Stimulated activated CD4-positive, alpha-beta T cell treated with anti-CD3 and anti-CD28 coated beads, Interleukin-15, amount 100 ng/mL, for 1 hour (primary cell): ENCODE results near the gene SLC50A1.

Experiments used
- DNase-seq, 2 donors: peaks; one replicate each; pipeline ENCODE4 v3.0.0-alpha.2; 2020; ENCODE audit warnings: low read depth in 1 of 2, low spot score in 1 of 2

Gene SLC50A1

GRCh38 chr1:155169541-155169940, 33.9 kb downstream of the SLC50A1 start:
- DNase-seq, result no peak

DNA sequence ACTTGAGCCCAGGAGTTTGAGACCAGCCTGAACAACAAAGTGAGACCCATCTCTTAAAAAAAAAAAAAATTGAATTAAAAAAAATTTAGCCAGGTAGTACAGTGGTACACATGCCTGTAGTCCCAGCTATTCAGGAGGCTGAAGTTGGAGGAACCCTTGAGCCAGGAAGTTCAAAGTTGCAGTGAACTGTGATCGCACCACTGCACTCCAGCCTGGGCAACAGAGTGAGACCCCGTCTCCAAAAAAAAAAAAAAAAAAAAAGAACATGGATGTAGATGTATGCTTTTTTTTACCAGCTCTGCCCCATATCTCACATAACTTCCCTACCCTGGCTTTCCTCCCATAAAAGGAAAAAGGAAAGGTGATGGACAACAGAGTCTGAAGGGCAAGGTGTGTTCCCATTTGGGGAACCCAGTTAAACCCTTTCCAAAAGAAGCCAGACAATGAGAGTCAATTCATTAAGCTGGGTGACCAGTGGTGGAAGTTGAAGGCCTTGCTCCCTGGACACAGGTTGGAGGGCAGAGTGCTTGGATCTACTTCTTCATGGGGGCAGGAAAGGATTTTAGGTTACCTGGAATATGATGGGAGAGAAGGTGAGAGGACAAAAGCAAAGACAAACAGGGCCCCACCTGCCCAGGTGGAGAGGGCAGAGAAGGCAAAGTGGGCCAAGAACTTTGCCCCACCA, 34.6 kb downstream of the SLC50A1 start:
- DNase-seq, result no peak

DNA sequence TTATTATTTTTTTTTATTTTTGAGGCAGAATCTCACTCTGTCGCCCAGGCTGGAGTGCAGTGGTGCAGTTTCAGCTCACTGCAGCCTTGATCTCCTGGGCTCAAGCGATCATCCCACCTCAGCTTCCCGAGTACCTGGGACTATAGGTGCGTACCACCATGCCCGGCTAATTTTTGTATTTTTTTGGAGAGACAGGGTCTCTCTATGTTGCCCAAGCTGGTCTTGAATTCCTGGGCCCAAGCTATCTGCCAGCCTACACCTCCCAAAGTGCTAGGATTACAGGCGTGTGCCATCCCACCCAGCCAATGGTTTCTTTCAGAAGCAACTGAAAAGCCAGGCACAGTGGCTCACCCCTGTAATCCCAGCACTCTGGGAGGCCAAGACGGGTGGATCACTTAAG, 35.2 kb downstream of the SLC50A1 start:
- DNase-seq, result no peak

- DNase-seq, result no peak
Observed at GRCh38 chr1:155171836-155172731, 36.4 kb downstream of the SLC50A1 start.

DNA sequence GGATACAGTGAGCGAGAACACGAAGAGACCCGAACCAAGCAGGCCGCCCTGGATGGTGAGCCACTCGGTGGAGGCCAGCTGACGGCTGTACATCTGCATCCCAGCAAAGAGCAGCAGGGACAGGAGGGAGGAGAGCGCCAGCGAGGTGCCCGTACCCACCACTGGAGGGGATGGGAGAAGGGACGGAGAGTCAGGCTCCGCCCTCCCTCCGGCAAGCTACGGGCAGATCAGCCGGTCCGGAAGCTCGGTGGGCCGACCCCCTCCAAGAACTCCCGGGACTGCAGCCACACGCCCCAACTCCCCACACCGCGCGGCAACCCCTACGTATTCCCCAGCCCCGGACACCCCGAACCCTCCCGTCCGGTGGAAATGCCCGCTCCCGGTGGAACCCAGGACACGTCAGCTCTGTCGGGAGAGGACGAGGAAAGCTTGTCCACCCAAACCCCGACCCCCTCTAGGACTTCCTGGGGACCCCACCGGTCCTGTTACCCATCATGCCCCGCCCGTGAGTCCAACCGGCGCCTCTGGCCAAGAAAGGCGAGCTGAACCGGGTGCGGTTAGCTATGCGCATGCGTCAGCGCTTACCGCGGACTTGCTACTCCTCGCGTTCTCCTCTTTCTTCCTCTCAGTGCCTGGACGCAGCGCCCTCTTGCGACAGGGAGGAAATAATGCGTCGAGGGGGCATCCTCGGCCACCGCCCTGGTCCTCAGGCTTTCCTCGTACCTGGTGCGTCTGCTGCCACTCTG, 37.3 kb downstream of the SLC50A1 start, which contains the start of gene KRTCAP2:
TSS of gene KRTCAP2 (minus strand) at position 573 of the 746 bp plus-strand sequence. CDS start at position 493, 80 bp downstream.
- DNase-seq, result peak; percentile 89

DNA sequence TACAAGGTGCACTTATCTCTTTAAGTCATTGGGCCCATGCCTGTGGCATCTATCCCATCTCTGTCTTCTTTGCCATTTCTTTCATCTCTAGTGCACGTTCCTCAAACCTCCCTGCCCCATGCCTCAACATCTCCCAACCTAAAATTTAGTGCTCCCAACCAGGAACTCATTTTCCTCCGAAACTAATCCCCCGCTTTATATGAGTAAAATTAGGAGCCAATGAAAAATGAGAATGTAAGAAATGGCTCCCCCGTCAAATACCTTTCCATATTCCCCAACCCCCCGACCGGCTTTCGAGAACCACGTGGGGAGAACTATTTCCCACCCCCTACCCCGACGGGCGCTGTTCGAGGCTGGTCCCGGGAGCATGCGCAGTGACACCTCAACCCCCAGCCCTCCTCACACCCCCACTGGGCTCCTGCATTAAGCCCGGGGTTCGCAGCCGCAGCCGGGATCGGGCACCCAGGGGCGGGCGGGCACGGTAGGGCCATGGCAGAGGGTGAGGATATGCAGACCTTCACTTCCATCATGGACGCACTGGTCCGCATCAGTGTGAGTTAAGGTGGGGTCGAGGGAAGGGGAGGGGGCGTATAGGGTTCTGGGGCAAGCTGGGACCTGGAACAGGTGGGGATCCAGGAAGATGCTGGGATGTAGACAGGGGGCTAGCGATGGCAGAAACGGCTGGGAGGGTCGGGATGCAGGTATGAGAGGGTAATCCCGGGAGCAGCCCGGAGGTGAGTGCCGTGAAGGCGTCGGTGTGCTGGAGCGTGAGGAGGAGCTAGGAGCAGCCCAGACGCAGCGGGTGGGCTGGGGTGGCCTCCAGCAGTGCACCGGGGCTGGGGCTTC, 38.0 kb downstream of the SLC50A1 start, which contains the start of gene TRIM46:
TSS of gene TRIM46 (plus strand) at position 372 of the 846 bp plus-strand sequence. CDS start at position 490, 118 bp downstream.
- peak in 1 of 2 donors; percentile 57 for DNase-seq

DNA sequence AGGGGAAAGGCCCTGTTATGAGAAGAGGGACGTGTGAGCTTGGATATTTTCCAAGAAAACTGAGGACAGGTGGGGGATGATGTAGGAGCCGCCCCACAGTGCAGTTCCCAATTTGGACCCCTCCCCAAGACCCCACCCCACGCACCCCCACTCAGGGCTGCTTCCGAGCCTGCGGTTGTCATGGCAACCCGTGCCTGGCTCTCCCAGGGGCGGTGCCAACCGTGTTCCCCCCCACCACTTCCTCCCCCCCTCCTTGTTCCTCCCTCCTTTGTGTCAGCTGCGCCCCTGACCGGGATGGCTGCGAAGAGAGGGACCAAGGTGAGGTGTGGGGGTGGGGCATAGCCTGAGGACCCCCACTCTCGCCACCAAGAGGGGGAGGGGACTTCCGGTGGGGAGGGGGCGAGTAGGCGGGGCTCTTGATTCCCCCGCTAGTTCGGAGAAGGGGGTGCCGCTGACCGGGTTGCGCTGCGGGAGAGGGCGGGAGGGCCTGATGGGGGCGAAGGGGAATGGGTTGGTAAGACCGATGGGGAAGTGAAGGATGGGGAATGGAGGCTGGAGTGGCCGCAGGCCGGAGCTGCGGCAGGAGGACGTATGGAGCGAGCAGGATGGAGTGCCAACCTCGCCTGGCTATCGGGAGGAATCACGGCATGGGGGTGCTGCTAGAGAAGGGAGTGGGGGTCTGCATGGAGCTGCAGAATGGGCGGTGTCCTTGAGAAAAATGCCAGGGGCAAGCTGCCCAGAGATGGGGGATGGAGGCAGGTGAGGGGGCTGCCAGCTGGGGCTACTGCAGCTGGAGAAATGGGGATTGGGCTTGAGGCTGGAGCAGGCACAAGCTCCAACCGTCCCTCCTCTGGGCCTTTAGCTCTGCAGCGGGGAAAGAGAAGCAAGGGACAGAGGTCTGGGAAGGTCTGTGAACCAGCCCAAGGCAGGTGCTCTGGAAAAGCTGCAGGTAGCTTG, 39.0 kb downstream of the SLC50A1 start:
- peak in 1 of 2 donors; percentile 22 for DNase-seq

DNA sequence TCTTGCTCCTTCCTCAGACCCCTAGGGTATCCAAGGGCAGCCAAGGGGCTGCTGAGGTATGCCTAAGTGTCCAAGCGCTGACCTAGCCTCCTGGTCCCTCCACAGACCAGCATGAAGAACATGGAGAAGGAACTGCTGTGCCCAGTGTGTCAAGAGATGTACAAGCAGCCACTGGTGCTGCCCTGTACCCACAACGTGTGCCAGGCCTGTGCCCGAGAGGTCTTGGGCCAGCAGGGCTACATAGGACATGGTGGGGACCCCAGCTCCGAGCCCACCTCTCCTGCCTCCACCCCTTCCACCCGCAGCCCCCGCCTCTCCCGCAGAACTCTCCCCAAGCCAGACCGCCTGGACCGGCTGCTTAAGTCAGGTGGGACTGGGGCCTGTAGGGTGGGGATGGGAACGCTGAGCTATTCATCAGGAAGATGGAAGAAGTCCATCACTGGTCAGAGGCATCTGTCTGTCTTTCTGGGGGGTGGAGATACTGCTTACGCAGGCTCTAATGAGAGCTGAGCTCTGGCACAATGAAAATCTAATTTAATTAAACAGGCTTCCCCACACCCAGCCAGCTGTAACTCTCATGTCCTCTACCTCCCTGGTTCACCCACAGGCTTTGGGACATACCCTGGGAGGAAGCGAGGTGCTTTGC, 39.8 kb downstream of the SLC50A1 start:
- no peak for DNase-seq

- DNase-seq, result no peak
Observed at GRCh38 chr1:155175927-155176371, 40.3 kb downstream of the SLC50A1 start.

- peak; percentile 69 to 75 for DNase-seq
Observed at GRCh38 chr1:155176544-155177071, 41.0 kb downstream of the SLC50A1 start.

GRCh38 chr1:155177192-155177917, 41.7 kb downstream of the SLC50A1 start:
- DNase-seq, result no peak

- no peak for DNase-seq
Observed at GRCh38 chr1:155177918-155178281, 42.2 kb downstream of the SLC50A1 start.

- DNase-seq, result no peak
Observed at GRCh38 chr1:155178441-155179111, 42.9 kb downstream of the SLC50A1 start.

DNA sequence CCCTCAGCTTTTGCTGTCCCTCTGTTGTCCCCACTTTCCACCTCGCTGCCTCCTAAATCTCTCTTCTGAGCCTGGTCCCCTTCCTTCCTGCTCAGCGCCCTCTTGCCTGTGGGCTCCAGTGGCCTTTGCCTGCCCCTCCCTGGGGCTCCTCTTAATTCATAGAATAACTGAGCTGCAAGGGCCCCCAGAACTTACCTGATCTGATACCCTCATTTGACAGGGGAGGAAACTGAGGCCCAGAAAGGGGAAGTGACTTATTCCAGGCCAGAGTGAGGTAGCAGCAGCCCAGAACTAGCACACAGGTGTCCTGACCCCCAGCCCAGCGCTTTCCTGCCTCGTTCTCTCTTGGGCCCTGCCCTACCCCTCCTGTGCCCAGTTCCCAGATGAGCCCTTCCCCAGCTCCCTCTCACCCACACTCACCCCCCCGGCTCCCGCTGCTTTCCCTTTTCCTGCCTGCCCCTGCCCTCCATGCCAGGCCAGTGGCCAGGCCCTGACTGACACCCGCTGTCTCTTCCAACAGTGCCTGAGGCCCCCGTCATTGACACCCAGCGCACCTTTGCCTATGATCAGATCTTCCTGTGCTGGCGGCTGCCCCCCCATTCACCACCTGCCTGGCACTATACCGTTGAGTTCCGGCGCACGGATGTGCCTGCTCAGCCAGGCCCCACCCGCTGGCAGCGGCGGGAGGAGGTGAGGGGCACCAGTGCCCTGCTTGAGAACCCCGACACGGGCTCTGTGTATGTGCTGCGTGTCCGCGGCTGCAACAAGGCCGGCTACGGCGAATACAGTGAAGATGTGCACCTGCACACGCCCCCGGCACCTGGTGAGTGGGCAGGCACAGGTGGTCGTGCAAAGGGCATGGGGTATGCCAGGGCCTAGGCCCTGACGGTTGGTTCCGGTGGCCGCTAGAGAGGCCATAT, 43.7 kb downstream of the SLC50A1 start:
- DNase-seq, result no peak

GRCh38 chr1:155181371-155182051, 45.9 kb downstream of the SLC50A1 start:
- DNase-seq, result no peak
